ENCODE measurements around the gene SPEG. TPM values are rescaled to one million over a fixed set of nuclear protein-coding genes. Genes with fewer than 3 reads are reported as not detected.

SPEG gene
- total and polyA plus RNA-seq, 2 donors, result 1.3 to 19.8 TPM

GRCh38 chr2:219408204-219408603 lies 26.4 kb upstream of the SPEG start:
- no peak overlapping the region for H3K27ac ChIP-seq (ENCODE audit: low read depth in 1 of 2, low read length in 1 of 2)
- no peak for DNase-seq (ENCODE audit: low read depth in 6 of 9, low spot score in 9 of 9)

DNA sequence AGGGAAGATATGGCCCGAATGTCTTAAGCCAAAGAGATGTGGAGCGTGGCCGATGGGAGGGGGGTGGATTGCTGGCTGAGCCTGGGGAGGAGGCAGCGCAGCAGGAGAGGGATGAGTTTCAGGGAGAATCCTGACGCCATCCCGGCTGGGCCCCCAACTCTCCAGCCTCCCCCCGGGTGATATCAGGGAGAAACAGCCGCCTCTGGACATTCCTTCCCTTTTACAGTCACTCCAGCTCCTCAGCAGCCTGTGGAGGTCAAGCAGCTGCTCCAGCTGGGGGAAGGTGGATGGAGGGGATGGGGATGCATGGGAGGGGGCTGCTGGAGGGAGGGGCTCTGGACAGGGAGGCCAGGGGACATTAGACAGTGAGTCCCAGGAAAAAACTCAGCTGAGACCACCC lies 26.0 kb upstream of the SPEG start:
- Histone ChIP-seq H3K4me3 (ENCODE audit: low read length in 2 of 2) (no peak overlapping the region), H3K36me3 (ENCODE audit: control insufficient read depth in 2 of 2, insufficient read depth in 2 of 2, low read length in 1 of 2) (no peaks in the 10 kb centered on the region), H3K4me1 (ENCODE audit: control insufficient read depth in 2 of 2, insufficient read depth in 2 of 2, low read length in 2 of 2) (no peaks in the 10 kb centered on the region), H3K27me3 (ENCODE audit: control insufficient read depth in 2 of 2, insufficient read depth in 1 of 2, low read length in 1 of 2) (peaks cover 0 to 37% of the 10 kb centered on the region in 2 donors), H3K27ac (ENCODE audit: low read depth in 1 of 2, low read length in 1 of 2) (no peak overlapping the region), H3K9me3 (ENCODE audit: control insufficient read depth in 2 of 2, insufficient read depth in 1 of 2, low read length in 1 of 2) (no peaks in the 10 kb centered on the region)
- 86% methylated on average over 8 of the region's 8 CpGs for WGBS
- DNase-seq (ENCODE audit: low read depth in 6 of 9, low spot score in 9 of 9), result no peak

More at GRCh38 chr2:219408204-219408603, 26.4 kb upstream of the SPEG start:
- H3K27me3 ChIP-seq (ENCODE audit: control insufficient read depth in 2 of 2, insufficient read depth in 1 of 2, low read length in 1 of 2), result peaks cover 0 to 38% of the 10 kb centered on the region in 2 donors
- H3K9me3 ChIP-seq (ENCODE audit: control insufficient read depth in 2 of 2, insufficient read depth in 1 of 2, low read length in 1 of 2), result no peaks in the 10 kb centered on the region
- H3K4me3 ChIP-seq (ENCODE audit: low read length in 2 of 2), result no peak overlapping the region
- 91% methylated on average over 5 of the region's 5 CpGs for WGBS
- no peaks in the 10 kb centered on the region for H3K4me1 ChIP-seq (ENCODE audit: control insufficient read depth in 2 of 2, insufficient read depth in 2 of 2, low read length in 2 of 2)
- no peaks in the 10 kb centered on the region for H3K36me3 ChIP-seq (ENCODE audit: control insufficient read depth in 2 of 2, insufficient read depth in 2 of 2, low read length in 1 of 2)

GRCh38 chr2:219409619-219410018 lies 25.0 kb upstream of the SPEG start:
- no peak overlapping the region for H3K27ac ChIP-seq (ENCODE audit: low read depth in 1 of 2, low read length in 1 of 2)
- H3K4me3 ChIP-seq (ENCODE audit: low read length in 2 of 2), result no peak overlapping the region
- no peaks in the 10 kb centered on the region for H3K4me1 ChIP-seq (ENCODE audit: control insufficient read depth in 2 of 2, insufficient read depth in 2 of 2, low read length in 2 of 2)
- H3K36me3 ChIP-seq (ENCODE audit: control insufficient read depth in 2 of 2, insufficient read depth in 2 of 2, low read length in 1 of 2), result no peaks in the 10 kb centered on the region
- WGBS, result 98% methylated on average over 5 of the region's 5 CpGs
- no peak for DNase-seq (ENCODE audit: low read depth in 6 of 9, low spot score in 9 of 9)
- H3K9me3 ChIP-seq (ENCODE audit: control insufficient read depth in 2 of 2, insufficient read depth in 1 of 2, low read length in 1 of 2), result no peaks in the 10 kb centered on the region
- peaks cover 0 to 32% of the 10 kb centered on the region in 2 donors for H3K27me3 ChIP-seq (ENCODE audit: control insufficient read depth in 2 of 2, insufficient read depth in 1 of 2, low read length in 1 of 2)

- Histone ChIP-seq H3K36me3 (ENCODE audit: control insufficient read depth in 2 of 2, insufficient read depth in 2 of 2, low read length in 1 of 2) (no peaks in the 10 kb centered on the region), H3K9me3 (ENCODE audit: control insufficient read depth in 2 of 2, insufficient read depth in 1 of 2, low read length in 1 of 2) (no peaks in the 10 kb centered on the region), H3K4me3 (ENCODE audit: low read length in 2 of 2) (no peak overlapping the region), H3K27ac (ENCODE audit: low read depth in 1 of 2, low read length in 1 of 2) (no peak overlapping the region), H3K27me3 (ENCODE audit: control insufficient read depth in 2 of 2, insufficient read depth in 1 of 2, low read length in 1 of 2) (peaks cover 6 to 28% of the 10 kb centered on the region in 2 donors), H3K4me1 (ENCODE audit: control insufficient read depth in 2 of 2, insufficient read depth in 2 of 2, low read length in 2 of 2) (no peaks in the 10 kb centered on the region)
- 97% methylated on average over 8 of the region's 8 CpGs for WGBS
- no peak for DNase-seq (ENCODE audit: low read depth in 6 of 9, low spot score in 9 of 9)
Observed at GRCh38 chr2:219410390-219410789, 24.3 kb upstream of the SPEG start.

- peaks cover 33 to 57% of the 10 kb centered on the region in 2 donors for H3K27me3 ChIP-seq (ENCODE audit: control insufficient read depth in 2 of 2, insufficient read depth in 1 of 2, low read length in 1 of 2)
- WGBS, result 91% methylated on average over 4 of the region's 4 CpGs
Observed at GRCh38 chr2:219414857-219415256, 19.8 kb upstream of the SPEG start.

GRCh38 chr2:219415580-219416234 lies 18.9 kb upstream of the SPEG start:
- no peak overlapping the region for H3K4me3 ChIP-seq (ENCODE audit: low read length in 2 of 2)
- H3K4me1 ChIP-seq (ENCODE audit: control insufficient read depth in 2 of 2, insufficient read depth in 2 of 2, low read length in 2 of 2), result no peaks in the 10 kb centered on the region
- no peaks in the 10 kb centered on the region for H3K36me3 ChIP-seq (ENCODE audit: control insufficient read depth in 2 of 2, insufficient read depth in 2 of 2, low read length in 1 of 2)
- WGBS, result 78% methylated on average over 5 of the region's 5 CpGs
- H3K9me3 ChIP-seq (ENCODE audit: control insufficient read depth in 2 of 2, insufficient read depth in 1 of 2, low read length in 1 of 2), result no peaks in the 10 kb centered on the region
- H3K27me3 ChIP-seq (ENCODE audit: control insufficient read depth in 2 of 2, insufficient read depth in 1 of 2, low read length in 1 of 2), result peaks cover 33 to 66% of the 10 kb centered on the region in 2 donors
- H3K27ac ChIP-seq (ENCODE audit: low read depth in 1 of 2, low read length in 1 of 2), result no peak overlapping the region
- no peak for DNase-seq (ENCODE audit: low read depth in 6 of 9, low spot score in 9 of 9)

More at GRCh38 chr2:219414857-219415256, 19.8 kb upstream of the SPEG start:
- Histone ChIP-seq H3K4me3 (ENCODE audit: low read length in 2 of 2) (no peak overlapping the region), H3K36me3 (ENCODE audit: control insufficient read depth in 2 of 2, insufficient read depth in 2 of 2, low read length in 1 of 2) (no peaks in the 10 kb centered on the region), H3K27ac (ENCODE audit: low read depth in 1 of 2, low read length in 1 of 2) (no peak overlapping the region), H3K9me3 (ENCODE audit: control insufficient read depth in 2 of 2, insufficient read depth in 1 of 2, low read length in 1 of 2) (no peaks in the 10 kb centered on the region), H3K4me1 (ENCODE audit: control insufficient read depth in 2 of 2, insufficient read depth in 2 of 2, low read length in 2 of 2) (no peaks in the 10 kb centered on the region)
- no peak for DNase-seq (ENCODE audit: low read depth in 6 of 9, low spot score in 9 of 9)

GRCh38 chr2:219416235-219416602 lies 18.4 kb upstream of the SPEG start:
- no peak overlapping the region for H3K27ac ChIP-seq (ENCODE audit: low read depth in 1 of 2, low read length in 1 of 2)
- no peak for DNase-seq (ENCODE audit: low read depth in 6 of 9, low spot score in 9 of 9)
- H3K36me3 ChIP-seq (ENCODE audit: control insufficient read depth in 2 of 2, insufficient read depth in 2 of 2, low read length in 1 of 2), result no peaks in the 10 kb centered on the region
- 63% methylated on average over 3 of the region's 3 CpGs for WGBS
- H3K27me3 ChIP-seq (ENCODE audit: control insufficient read depth in 2 of 2, insufficient read depth in 1 of 2, low read length in 1 of 2), result peaks cover 33 to 70% of the 10 kb centered on the region in 2 donors
- H3K9me3 ChIP-seq (ENCODE audit: control insufficient read depth in 2 of 2, insufficient read depth in 1 of 2, low read length in 1 of 2), result no peaks in the 10 kb centered on the region
- H3K4me3 ChIP-seq (ENCODE audit: low read length in 2 of 2), result no peak overlapping the region
- H3K4me1 ChIP-seq (ENCODE audit: control insufficient read depth in 2 of 2, insufficient read depth in 2 of 2, low read length in 2 of 2), result no peaks in the 10 kb centered on the region

DNA sequence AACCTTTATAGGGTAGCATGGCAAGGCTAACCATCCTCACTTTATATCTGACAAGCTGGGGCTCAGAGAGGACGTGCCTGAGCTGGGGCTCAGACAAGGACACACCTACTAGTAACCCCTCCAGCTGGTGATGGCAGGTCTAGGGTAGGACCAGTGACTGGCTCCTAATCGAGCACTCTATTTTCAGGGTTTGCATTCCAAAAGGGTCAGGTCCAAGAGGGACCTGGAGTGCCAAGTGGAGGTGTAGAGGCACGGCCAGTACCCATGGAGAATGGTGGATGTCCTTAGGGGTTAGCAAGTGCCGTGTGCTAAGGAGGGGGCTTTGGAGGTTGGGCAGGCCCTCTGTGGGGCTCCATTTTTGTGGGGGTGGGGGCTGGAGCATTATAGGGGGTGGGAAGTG lies 17.7 kb upstream of the SPEG start:
- H3K27me3 ChIP-seq (ENCODE audit: control insufficient read depth in 2 of 2, insufficient read depth in 1 of 2, low read length in 1 of 2), result peaks cover 33 to 70% of the 10 kb centered on the region in 2 donors
- H3K9me3 ChIP-seq (ENCODE audit: control insufficient read depth in 2 of 2, insufficient read depth in 1 of 2, low read length in 1 of 2), result no peaks in the 10 kb centered on the region
- H3K27ac ChIP-seq (ENCODE audit: low read depth in 1 of 2, low read length in 1 of 2), result no peak overlapping the region
- no peaks in the 10 kb centered on the region for H3K36me3 ChIP-seq (ENCODE audit: control insufficient read depth in 2 of 2, insufficient read depth in 2 of 2, low read length in 1 of 2)
- no peak overlapping the region for H3K4me3 ChIP-seq (ENCODE audit: low read length in 2 of 2)
- 92% methylated on average over 4 of the region's 4 CpGs for WGBS
- DNase-seq (ENCODE audit: low read depth in 6 of 9, low spot score in 9 of 9), result no peak
- H3K4me1 ChIP-seq (ENCODE audit: control insufficient read depth in 2 of 2, insufficient read depth in 2 of 2, low read length in 2 of 2), result no peaks in the 10 kb centered on the region

DNA sequence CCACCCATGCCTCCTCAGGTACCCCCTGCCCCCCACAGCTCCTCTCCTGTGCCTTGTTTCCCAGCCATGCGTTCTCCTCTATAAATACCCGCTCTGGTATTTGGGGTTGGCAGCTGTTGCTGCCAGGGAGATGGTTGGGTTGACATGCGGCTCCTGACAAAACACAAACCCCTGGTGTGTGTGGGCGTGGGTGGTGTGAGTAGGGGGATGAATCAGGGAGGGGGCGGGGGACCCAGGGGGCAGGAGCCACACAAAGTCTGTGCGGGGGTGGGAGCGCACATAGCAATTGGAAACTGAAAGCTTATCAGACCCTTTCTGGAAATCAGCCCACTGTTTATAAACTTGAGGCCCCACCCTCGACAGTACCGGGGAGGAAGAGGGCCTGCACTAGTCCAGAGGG lies 17.3 kb upstream of the SPEG start:
- 95% methylated on average over 9 of the region's 9 CpGs for WGBS
- peaks cover 33 to 69% of the 10 kb centered on the region in 2 donors for H3K27me3 ChIP-seq (ENCODE audit: control insufficient read depth in 2 of 2, insufficient read depth in 1 of 2, low read length in 1 of 2)
- DNase-seq (ENCODE audit: low read depth in 6 of 9, low spot score in 9 of 9), result no peak

More for the DNA sequence above, 17.3 kb upstream of the SPEG start:
- Histone ChIP-seq H3K9me3 (ENCODE audit: control insufficient read depth in 2 of 2, insufficient read depth in 1 of 2, low read length in 1 of 2) (no peaks in the 10 kb centered on the region), H3K27ac (ENCODE audit: low read depth in 1 of 2, low read length in 1 of 2) (no peak overlapping the region), H3K4me1 (ENCODE audit: control insufficient read depth in 2 of 2, insufficient read depth in 2 of 2, low read length in 2 of 2) (no peaks in the 10 kb centered on the region), H3K4me3 (ENCODE audit: low read length in 2 of 2) (no peak overlapping the region), H3K36me3 (ENCODE audit: control insufficient read depth in 2 of 2, insufficient read depth in 2 of 2, low read length in 1 of 2) (no peaks in the 10 kb centered on the region)
